ENCODE data around the gene PTP4A2.

DNA sequence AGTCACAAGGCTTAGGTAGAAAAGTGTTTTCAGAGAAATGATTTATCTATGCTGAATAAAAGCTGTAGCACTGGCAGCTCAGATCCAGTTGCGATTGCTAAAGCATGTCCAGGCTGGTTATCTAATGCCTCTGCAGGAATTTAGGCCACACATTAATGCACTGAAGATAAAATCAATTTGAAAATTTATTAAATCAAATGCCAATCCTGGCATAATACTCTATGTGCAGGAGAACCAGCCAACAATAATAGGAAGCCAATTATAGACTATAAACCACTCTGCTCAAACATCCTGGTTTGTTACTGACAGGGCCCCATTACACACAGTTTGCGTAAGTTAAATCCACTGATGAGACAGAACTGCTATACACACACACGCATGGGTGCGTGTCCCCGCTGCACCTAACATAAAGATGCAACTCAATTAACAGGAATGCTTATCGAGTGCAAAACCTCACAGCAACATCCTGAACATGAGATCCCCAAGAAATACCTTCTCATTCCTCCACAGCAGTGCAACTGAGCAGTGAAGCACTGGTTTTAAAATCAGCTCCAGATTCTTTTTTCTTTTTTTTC is 40.6 kb downstream of the PTP4A2 start:
- TF ChIP-seq, protein P1, sequence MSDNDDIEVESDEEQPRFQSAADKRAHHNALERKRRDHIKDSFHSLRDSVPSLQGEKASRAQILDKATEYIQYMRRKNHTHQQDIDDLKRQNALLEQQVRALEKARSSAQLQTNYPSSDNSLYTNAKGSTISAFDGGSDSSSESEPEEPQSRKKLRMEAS (IDR thresholded peaks at IDR 0.05): no peak
- TF ChIP-seq JUND (IDR thresholded peaks at IDR 0.05; ENCODE audit: low read length) (no peak), HDAC2 (IDR thresholded peaks at IDR 0.05; ENCODE audit: borderline replicate concordance in 1 of 2, low read depth in 2 of 2, low read length in 2 of 2) (no peak), SP1 (IDR thresholded peaks at IDR 0.05; ENCODE audit: low read depth, low read length) (no peak), CEBPB (IDR thresholded peaks at IDR 0.05; ENCODE audit: low read depth, low read length) (no peak), BRCA1 (IDR thresholded peaks at IDR 0.05; ENCODE audit: low read depth, low read length) (no peak), HDAC6 (IDR thresholded peaks at IDR 0.05; ENCODE audit: low read depth, low read length) (no peak), MAFK (IDR thresholded peaks at IDR 0.05; ENCODE audit: low read depth, low read length) (no peak), SUZ12 (IDR thresholded peaks at IDR 0.05; ENCODE audit: low read length) (no peak), CTCF (IDR thresholded peaks at IDR 0.05; ENCODE audit: control extremely low read depth in 1 of 3, insufficient read depth in 1 of 3, low read depth in 1 of 3, low read length in 3 of 3) (no peak), RXRA (IDR thresholded peaks at IDR 0.05; ENCODE audit: insufficient read depth, low read depth, low read length) (no peak), EZH2 (IDR thresholded peaks at IDR 0.05; ENCODE audit: low read depth, low read length, severe bottlenecking) (no peak), RBBP5 (IDR thresholded peaks at IDR 0.05; ENCODE audit: borderline replicate concordance, low read depth, low read length) (no peak)
- TF ChIP-seq, protein P2, sequence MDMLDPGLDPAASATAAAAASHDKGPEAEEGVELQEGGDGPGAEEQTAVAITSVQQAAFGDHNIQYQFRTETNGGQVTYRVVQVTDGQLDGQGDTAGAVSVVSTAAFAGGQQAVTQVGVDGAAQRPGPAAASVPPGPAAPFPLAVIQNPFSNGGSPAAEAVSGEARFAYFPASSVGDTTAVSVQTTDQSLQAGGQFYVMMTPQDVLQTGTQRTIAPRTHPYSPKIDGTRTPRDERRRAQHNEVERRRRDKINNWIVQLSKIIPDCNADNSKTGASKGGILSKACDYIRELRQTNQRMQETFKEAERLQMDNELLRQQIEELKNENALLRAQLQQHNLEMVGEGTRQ (IDR thresholded peaks at IDR 0.05; ENCODE audit: low read length): no peak
